Activated CD8-positive, alpha-beta memory T cell treated with anti-CD3 and anti-CD28 coated beads for 36 hours (primary cell): ENCODE results near the gene CAMK1D. TPM values are rescaled to one million over a fixed set of nuclear protein-coding genes. Genes with fewer than 3 reads are reported as not detected.
"Not testable (repeated sequence)": the region's sequence is repeated elsewhere in the genome, so short reads cannot be mapped to it uniquely, and the experiment has no call there.

Experiments
- CTCF ChIA-PET: fragments of 350-600 bp; sonication (Branson Sonifier 250); formaldehyde crosslinking; loops from one replicate; lab custom pipeline; 2021; ENCODE audit warnings: antibody characterized with exemption; lab: Charles Lee
- POLR2A ChIA-PET: fragments of 350-600 bp; sonication (Branson Sonifier 250); formaldehyde crosslinking; loops from one replicate; lab custom pipeline; 2021; ENCODE audit warnings: antibody characterized with exemption; lab: Charles Lee
- total RNA-seq, 2 experiments: library from RNA; stranded (reverse); gene quantifications; one replicate each; pipeline ENCODE4 v1.2.3, GENCODE V29; 2021

Gene CAMK1D
- total RNA-seq, 2 experiments from 2014 or later: 8.7 to 11.4 TPM

DNA sequence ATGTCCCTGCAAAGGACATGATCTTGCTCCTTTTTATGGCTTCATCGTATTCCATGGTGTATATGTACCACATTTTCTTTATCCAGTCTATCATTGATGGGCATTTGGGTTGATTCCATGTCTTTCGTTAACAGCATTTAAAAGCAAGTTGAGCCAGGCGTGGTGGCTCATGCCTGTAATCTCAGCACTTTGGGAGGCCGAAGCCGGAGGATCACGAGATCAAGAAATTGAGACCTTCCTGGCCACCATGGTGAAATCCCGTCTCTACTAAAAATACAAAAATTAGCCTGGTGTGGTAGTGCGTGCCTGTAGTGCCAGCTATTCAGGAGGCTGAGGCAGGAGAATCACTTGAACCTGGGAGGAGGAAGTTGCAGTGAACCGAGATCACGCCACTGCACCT lies 147.7 kb downstream of the CAMK1D start:
- POLR2A ChIA-PET: not testable (repeated sequence)
- CTCF ChIA-PET: interaction anchor here (0.7 kb wide), 1 partner anchor 32 kb away, joined by 3 read pairs; no protein-coding TSS in a partner anchor

GRCh38 chr10:12499076-12499986 lies 150.0 kb downstream of the CAMK1D start:
- CTCF ChIA-PET: no interaction called here
- POLR2A ChIA-PET: no interaction called here

- ChIA-PET CTCF (no interaction called here), POLR2A (no interaction called here)
Observed at GRCh38 chr10:12500381-12501303, 151.3 kb downstream of the CAMK1D start.

- POLR2A ChIA-PET: no interaction called here
- CTCF ChIA-PET: no interaction called here
Observed at GRCh38 chr10:12501324-12501723, 152.0 kb downstream of the CAMK1D start.

DNA sequence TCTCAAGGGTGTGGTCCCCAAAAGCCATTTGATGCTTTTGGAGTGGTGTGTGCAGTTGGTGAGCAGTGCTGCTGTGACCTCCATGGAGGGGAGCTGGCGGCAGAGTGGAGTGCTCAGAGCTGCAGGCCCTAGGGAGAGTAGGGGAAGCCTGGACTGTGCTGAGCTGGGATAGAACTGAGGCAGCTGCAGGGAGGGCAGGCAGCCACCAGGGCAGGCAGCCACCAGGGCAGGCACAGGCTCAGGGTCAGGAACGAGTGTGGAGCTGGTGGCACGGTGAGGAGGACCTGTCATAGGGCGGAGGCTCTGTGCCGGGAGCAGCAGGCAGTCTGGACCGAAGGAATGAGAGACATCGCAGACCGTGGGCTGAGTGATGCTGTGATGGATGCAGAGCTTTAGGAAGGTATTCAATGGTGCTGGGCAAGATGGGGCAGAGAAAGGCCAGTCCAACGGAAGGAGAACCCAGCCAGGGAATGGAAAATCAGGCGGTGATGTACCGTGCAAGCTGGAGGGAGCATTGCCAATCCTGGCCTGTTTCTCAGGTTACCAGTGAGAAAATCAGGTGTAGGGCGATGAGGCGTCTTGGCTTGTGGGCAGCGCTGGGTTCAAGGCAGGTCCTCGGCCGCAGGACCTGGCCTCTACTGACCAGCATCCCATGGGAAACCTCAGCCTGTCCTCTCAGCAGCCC lies 152.6 kb downstream of the CAMK1D start:
- ChIA-PET POLR2A (no interaction called here), CTCF (no interaction called here)

GRCh38 chr10:12502526-12503274 lies 153.4 kb downstream of the CAMK1D start:
- POLR2A ChIA-PET: no interaction called here
- CTCF ChIA-PET: no interaction called here

DNA sequence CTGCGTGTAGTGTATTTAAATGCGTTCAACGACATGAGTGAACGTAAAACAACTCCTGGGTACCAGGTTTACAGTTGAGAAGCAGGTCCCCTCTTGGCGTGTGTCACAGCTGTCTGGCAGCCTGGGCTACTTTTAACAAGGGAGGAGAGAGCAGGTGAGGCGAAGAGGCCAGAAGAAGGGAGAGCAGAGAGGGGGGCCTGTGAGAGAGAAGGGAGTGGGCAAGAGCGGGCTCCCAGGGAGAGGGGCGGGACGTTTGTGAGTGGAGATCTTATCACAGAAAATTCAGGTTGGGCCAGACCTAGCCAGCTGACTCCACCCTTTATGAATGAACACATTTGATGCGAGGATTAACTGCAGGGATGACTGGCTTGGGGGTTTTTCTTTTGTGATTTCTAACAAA lies 154.0 kb downstream of the CAMK1D start:
- POLR2A ChIA-PET: no interaction called here
- CTCF ChIA-PET: interaction anchor here (0.6 kb wide), 1 partner anchor 29 kb away, joined by 4 read pairs; no protein-coding TSS in a partner anchor

DNA sequence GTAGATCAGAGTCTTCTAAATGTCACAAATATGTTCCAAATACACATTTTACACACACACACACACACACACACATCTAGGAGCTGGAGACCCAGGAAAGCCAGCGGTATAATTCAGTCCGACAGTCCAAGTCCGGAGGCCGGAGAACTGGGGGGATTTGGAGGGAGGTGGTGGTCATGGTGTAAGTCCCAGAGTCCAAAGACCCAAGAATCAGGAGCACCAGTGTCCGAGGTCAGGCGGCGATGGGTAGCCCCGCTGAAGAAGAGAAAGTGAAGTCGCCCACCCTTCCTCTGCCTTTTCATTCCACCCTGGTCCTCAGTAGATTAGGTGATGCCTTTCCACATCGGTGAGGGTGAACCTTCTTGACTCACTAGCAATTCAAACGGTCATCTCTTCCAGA lies 154.8 kb downstream of the CAMK1D start:
- CTCF ChIA-PET: no interaction called here
- POLR2A ChIA-PET: interaction anchor here (0.6 kb wide), 1 partner anchor 84 kb away, joined by 3 read pairs; no protein-coding TSS in a partner anchor

- ChIA-PET CTCF (no interaction called here), POLR2A (interaction anchor here (0.6 kb wide), 1 partner anchor 85 kb away, joined by 3 read pairs; no protein-coding TSS in a partner anchor)
Observed at GRCh38 chr10:12504628-12505027, 155.3 kb downstream of the CAMK1D start.

- POLR2A ChIA-PET: no interaction called here
- CTCF ChIA-PET: no interaction called here
Observed at GRCh38 chr10:12505683-12506082, 156.3 kb downstream of the CAMK1D start.

DNA sequence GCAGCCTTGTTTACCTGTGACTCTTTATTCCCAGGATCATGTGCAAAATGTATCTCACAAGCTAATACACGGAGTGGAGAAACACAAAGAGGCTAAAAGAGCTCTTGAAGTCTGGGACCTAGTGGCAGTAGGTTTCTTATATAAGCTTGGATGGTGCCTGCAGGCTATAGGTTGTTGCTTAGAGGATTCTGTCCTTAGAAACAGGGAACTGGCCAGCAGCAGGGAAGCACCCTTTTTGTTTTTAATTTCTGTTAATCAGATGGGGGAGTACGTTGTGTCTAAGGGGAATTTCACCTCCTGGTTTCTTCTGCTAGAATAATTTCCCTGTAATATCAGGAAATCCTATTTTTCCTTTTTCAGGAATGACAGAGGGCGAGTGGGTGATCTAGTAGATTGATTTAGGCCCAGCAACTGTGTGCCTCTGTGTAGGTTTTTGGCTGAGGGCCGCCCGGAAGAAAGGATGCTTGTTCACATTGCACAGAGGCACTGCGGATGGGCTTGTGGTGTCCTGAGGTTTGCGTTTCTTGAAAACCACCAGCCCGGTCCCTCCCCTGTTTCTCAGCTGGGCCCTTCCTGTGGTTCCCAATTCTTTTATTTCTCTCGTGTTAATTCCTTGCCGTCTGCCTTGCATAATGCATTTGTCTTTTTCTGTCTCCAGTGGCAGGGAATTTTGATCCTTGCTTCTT lies 158.0 kb downstream of the CAMK1D start:
- ChIA-PET CTCF (no interaction called here), POLR2A (no interaction called here)

DNA sequence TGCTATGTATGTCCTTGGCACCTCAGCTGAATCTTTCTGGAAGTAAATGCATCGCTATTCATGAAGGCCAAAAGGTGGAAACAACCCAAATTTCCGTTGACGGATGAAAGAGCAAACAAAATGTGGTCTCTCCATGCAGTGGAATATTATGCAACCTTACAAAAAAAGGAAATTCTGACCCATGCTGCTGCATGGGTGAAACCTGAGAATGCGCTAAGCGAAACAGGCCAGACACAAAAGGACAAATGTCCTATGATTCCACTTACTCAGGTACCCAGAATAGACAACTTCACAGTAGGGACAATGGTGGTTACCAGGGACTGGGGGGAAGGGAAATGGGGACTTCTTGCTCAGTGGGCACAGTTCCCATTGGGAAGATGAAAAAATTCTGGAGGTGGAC lies 158.8 kb downstream of the CAMK1D start:
- CTCF ChIA-PET: no interaction called here
- POLR2A ChIA-PET: no interaction called here

GRCh38 chr10:12509016-12509793 lies 159.9 kb downstream of the CAMK1D start:
- ChIA-PET POLR2A (no interaction called here), CTCF (no interaction called here)

DNA sequence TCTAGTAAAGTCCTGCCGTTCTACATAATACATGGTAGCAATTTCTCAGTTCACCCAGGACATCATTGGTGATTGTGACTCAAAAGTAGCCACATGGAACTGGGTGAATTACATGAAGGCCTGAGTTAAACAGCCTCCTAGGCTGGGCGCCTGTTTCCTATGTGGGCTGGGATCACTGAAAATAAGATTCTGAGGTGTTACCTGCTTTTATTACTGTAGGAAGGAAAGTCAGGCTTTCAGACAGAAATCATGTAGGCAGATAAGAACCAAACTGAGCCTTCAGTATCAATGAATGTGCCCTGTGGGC lies 160.4 kb downstream of the CAMK1D start:
- CTCF ChIA-PET: no interaction called here
- POLR2A ChIA-PET: no interaction called here

DNA sequence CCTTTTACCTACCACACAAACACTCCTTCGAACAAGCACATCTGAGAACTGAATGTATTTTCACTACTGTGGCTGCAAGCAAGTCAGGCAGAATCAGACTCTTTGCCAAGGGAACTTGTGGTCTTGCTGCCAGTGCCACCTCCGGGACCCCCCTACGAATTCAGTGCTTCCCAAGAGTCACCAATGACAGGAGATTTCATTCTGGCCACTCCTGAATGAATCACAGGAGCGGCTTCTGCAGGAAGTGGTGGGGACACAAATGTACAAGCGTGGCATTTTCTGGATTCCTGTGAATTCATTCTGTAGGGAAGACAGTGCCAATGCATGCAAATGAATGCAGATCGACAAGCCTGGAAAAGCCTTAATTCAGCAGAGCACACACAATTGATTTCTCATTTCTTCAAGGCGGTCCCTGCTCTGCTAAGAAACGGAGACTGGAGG lies 161.2 kb downstream of the CAMK1D start:
- POLR2A ChIA-PET: no interaction called here
- CTCF ChIA-PET: no interaction called here

- CTCF ChIA-PET: no interaction called here
- POLR2A ChIA-PET: no interaction called here
Observed at GRCh38 chr10:12510984-12511383, 161.6 kb downstream of the CAMK1D start.

DNA sequence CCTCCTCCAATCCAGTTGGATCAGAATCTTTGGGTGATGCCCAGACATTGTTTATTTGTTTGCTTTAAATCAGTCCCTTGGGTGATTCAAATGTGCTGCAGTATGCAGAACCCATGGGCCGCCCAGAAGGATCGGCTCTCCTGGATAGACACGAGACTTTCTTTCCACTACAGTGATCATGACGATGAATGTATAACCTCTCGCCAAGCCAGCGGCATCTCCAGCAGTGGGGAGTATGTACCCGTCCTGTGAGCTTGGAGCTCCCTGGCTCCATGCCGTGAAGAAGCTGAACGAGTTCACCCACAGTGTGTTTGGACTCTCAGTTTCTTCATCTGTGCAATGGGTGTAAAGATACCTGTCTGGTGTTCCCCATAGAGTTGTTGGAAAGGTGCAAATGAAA lies 162.3 kb downstream of the CAMK1D start:
- ChIA-PET CTCF (no interaction called here), POLR2A (no interaction called here)
